Measurements from ENCODE around the gene EGFR.

- TF ChIP-seq MAX (IDR thresholded peaks at IDR 0.05; ENCODE audit: low read depth, low read length) (no peak), CTCF (IDR thresholded peaks at IDR 0.05; ENCODE audit: low read depth, low read length) (no peak), MYC (IDR thresholded peaks at IDR 0.05; ENCODE audit: low read depth, low read length) (no peak)
Observed at GRCh38 chr7:55058314-55058713, 39.5 kb downstream of the EGFR start.
